GM15510 (cell line): ENCODE measurements around the gene ATP6V1G3.

Experiments used
- POLR2A ChIP-seq: IDR thresholded peaks from 3 replicates; pipeline ENCODE4 v1.6.1; 2011; ENCODE audit warnings: borderline replicate concordance; ENCODE audit not compliant: insufficient read length; ENCODE audit errors: extremely low read depth

Gene ATP6V1G3

GRCh38 chr1:198494139-198494538, 46.3 kb downstream of the ATP6V1G3 start:
- no peak for TF ChIP-seq POLR2A

DNA sequence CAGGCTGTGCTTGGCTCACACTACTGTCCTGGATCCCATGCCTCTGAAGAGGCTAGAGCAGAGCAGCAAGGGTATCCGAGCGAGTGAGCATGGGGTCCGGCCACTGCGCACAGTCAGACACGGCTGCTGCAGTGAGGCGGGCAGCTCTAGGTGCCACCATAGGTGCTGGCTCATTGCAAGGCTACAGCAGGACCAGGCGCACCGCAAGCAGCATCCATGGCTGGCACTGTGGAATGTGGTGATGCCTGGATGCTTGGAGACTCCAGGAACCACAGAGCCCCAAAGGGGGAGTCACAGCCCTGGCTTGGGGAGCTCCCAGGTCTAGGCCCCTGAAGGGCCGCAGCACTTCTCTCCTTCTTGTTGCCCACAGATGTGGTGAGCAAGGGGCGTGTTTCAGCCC, 47.2 kb downstream of the ATP6V1G3 start:
- TF ChIP-seq POLR2A = no peak

DNA sequence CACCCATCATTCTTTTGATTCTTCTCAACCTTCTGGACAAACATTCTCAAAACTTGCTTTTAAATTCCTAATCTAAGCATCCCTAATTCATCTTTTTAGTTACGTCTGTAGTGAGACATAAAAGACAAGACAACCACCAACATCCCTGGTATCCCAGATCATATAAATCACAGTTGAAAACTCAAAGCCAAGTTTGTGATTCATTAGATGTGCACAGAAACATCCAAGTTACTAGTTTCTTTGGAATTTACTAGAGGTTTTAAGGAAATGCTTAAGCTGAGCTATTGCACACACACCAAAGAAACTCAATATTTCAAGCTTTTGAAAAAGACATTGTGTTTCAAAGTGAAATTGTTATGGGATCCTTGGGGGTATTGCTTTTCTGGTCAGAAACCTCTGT, 47.6 kb downstream of the ATP6V1G3 start:
- TF ChIP-seq POLR2A = no peak

DNA sequence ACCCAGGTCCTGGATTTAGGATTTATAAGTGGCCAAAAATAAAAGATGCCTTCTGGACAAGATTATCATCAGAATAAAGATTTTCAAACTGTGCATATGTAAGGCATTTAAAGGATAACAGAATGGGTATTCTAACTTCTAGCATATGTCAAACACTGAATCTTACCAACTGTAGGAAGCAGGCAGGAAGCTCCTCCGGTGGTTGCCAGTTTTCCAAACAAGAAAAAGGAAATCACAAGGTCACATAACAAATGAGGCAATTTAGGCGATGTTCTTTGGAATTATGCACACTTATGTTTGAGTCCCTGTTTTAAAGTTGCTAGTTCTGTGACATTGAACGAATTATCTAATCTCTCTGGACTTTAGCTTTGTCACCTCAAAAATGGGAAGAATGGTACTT, 48.9 kb downstream of the ATP6V1G3 start:
- no peak for TF ChIP-seq POLR2A

DNA sequence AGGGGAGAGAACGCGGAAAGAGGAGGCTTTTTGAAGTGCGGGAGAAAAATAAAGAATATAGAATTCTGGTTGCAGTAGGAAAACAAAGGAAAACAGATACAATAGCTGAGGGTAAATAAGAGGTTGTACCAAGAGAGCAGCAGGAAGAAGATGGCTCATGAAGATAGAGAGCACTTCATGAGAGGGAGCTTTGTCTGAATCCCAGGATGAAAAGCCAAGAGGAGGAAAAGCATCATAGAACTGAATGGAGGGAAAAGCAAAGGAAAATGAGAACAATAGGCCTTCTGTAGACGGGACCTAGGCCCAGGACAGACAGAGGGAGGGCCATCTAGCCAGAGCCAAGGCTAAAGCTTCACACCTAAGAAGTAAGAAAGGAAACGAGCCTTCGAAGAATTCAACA, 49.5 kb downstream of the ATP6V1G3 start:
- no peak for TF ChIP-seq POLR2A

- no peak for TF ChIP-seq POLR2A
Measured at GRCh38 chr1:198490224-198490623, 50.3 kb downstream of the ATP6V1G3 start.

- TF ChIP-seq POLR2A = no peak
Measured at GRCh38 chr1:198486903-198487302, 53.6 kb downstream of the ATP6V1G3 start.

GRCh38 chr1:198483645-198484044, 56.8 kb downstream of the ATP6V1G3 start:
- TF ChIP-seq POLR2A = no peak

GRCh38 chr1:198483006-198483405, 57.5 kb downstream of the ATP6V1G3 start:
- TF ChIP-seq POLR2A = no peak

DNA sequence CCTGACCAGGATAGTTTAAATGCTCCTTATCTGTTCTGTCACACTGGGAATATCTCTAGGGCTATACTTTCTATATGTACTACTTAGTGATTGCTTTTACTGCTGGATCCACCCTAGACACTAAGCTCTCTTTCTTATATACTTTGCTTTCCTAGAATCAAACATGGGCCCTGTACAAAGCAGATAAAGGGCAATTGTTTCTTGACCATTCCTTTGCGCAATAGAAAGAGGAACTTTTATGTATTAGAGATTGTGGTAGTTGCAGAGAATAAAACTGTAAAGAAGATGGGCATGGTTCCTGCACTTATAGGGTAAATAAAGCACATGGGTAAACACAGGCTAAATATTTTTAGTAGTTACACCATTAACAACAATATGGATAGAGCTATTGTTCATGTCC, 58.8 kb downstream of the ATP6V1G3 start:
- TF ChIP-seq POLR2A = no peak

- no peak for TF ChIP-seq POLR2A
Measured at GRCh38 chr1:198480876-198481275, 59.6 kb downstream of the ATP6V1G3 start.
